ENCODE data around the gene HSPG2. TPM values are rescaled to one million over a fixed set of nuclear protein-coding genes. Genes with fewer than 3 reads are reported as not detected.
"Not testable (repeated sequence)": the region's sequence is repeated elsewhere in the genome, so short reads cannot be mapped to it uniquely, and the experiment has no call there.

The HSPG2 gene
- total RNA-seq, 1 donor from 2014 or later = 197 TPM

GRCh38 chr1:21799730-21800129 is 137.4 kb downstream of the HSPG2 start:
- Mint-ChIP-seq H3K4me3 (ENCODE audit: unreplicated experiment) (no peak overlapping the region), H3K27me3 (ENCODE audit: unreplicated experiment) (peaks cover 3% of the 10 kb centered on the region), H3K9me3 (ENCODE audit: unreplicated experiment) (no peaks in the 10 kb centered on the region), H3K36me3 (ENCODE audit: unreplicated experiment) (no peaks in the 10 kb centered on the region), H3K4me1 (ENCODE audit: unreplicated experiment) (no peaks in the 10 kb centered on the region), H3K27ac (ENCODE audit: unreplicated experiment) (no peak overlapping the region)
- TF ChIP-seq CTCF (IDR thresholded peaks at IDR 0.05) = no peak
- DNase-seq (ENCODE audit: extremely low spot score, unreplicated experiment) = no peak

GRCh38 chr1:21795075-21795474 is 142.0 kb downstream of the HSPG2 start:
- H3K9me3 Mint-ChIP-seq (ENCODE audit: unreplicated experiment) = no peaks in the 10 kb centered on the region
- H3K36me3 Mint-ChIP-seq (ENCODE audit: unreplicated experiment) = no peaks in the 10 kb centered on the region
- H3K27ac Mint-ChIP-seq (ENCODE audit: unreplicated experiment) = no peak overlapping the region
- no peak for TF ChIP-seq CTCF (IDR thresholded peaks at IDR 0.05)
- peaks cover 5% of the 10 kb centered on the region for H3K27me3 Mint-ChIP-seq (ENCODE audit: unreplicated experiment)
- no peak for DNase-seq (ENCODE audit: extremely low spot score, unreplicated experiment)
- no peak overlapping the region for H3K4me3 Mint-ChIP-seq (ENCODE audit: unreplicated experiment)
- no peaks in the 10 kb centered on the region for H3K4me1 Mint-ChIP-seq (ENCODE audit: unreplicated experiment)

- no peak for DNase-seq (ENCODE audit: extremely low spot score, unreplicated experiment)
- H3K36me3 Mint-ChIP-seq (ENCODE audit: unreplicated experiment) = no peaks in the 10 kb centered on the region
- no peak for TF ChIP-seq CTCF (IDR thresholded peaks at IDR 0.05)
- H3K27ac Mint-ChIP-seq (ENCODE audit: unreplicated experiment) = no peak overlapping the region
- H3K4me1 Mint-ChIP-seq (ENCODE audit: unreplicated experiment) = no peaks in the 10 kb centered on the region
- peaks cover 5% of the 10 kb centered on the region for H3K27me3 Mint-ChIP-seq (ENCODE audit: unreplicated experiment)
- no peak overlapping the region for H3K4me3 Mint-ChIP-seq (ENCODE audit: unreplicated experiment)
- no peaks in the 10 kb centered on the region for H3K9me3 Mint-ChIP-seq (ENCODE audit: unreplicated experiment)
These were observed 142.5 kb downstream of the HSPG2 start for GRCh38 chr1:21794656-21795055.

GRCh38 chr1:21793104-21793503 is 144.0 kb downstream of the HSPG2 start:
- H3K4me3 Mint-ChIP-seq (ENCODE audit: unreplicated experiment) = no peak overlapping the region
- TF ChIP-seq CTCF (IDR thresholded peaks at IDR 0.05) = no peak
- H3K4me1 Mint-ChIP-seq (ENCODE audit: unreplicated experiment) = no peaks in the 10 kb centered on the region
- H3K27me3 Mint-ChIP-seq (ENCODE audit: unreplicated experiment) = peaks cover 7% of the 10 kb centered on the region
- no peaks in the 10 kb centered on the region for H3K36me3 Mint-ChIP-seq (ENCODE audit: unreplicated experiment)
- H3K9me3 Mint-ChIP-seq (ENCODE audit: unreplicated experiment) = no peaks in the 10 kb centered on the region
- H3K27ac Mint-ChIP-seq (ENCODE audit: unreplicated experiment) = no peak overlapping the region
- no peak for DNase-seq (ENCODE audit: extremely low spot score, unreplicated experiment)

DNA sequence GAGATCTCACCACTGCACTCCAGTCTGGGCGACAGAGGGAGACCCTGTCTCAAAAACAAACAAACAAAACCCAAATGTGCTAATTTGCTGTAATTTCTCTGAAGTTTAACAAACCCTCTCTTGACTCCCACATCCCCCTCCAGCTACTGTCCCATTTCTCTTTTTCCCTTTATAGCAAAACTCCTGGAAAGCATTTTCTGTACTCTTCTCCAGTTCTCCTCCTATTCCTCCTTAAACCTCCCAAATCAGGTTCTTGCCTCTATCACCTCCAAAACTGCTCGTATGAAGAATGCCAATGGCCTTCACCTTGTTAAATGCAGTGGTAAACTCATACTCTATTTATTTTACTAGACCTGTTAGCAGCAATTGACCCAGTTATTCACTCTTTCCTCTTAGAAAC is 150.5 kb downstream of the HSPG2 start:
- no peak overlapping the region for H3K4me3 Mint-ChIP-seq (ENCODE audit: unreplicated experiment)

GRCh38 chr1:21785764-21786163 is 151.3 kb downstream of the HSPG2 start:
- not testable (repeated sequence) for H3K27ac Mint-ChIP-seq (ENCODE audit: unreplicated experiment); H3K27me3 Mint-ChIP-seq (ENCODE audit: unreplicated experiment); H3K9me3 Mint-ChIP-seq (ENCODE audit: unreplicated experiment); DNase-seq (ENCODE audit: extremely low spot score, unreplicated experiment); H3K36me3 Mint-ChIP-seq (ENCODE audit: unreplicated experiment); H3K4me3 Mint-ChIP-seq (ENCODE audit: unreplicated experiment)
- H3K4me1 Mint-ChIP-seq (ENCODE audit: unreplicated experiment) = peaks cover 12% of the 10 kb centered on the region

More for the DNA sequence above, 150.5 kb downstream of the HSPG2 start:
- no peak for TF ChIP-seq CTCF (IDR thresholded peaks at IDR 0.05)
- DNase-seq (ENCODE audit: extremely low spot score, unreplicated experiment) = no peak
- H3K36me3 Mint-ChIP-seq (ENCODE audit: unreplicated experiment) = no peaks in the 10 kb centered on the region
- H3K27ac Mint-ChIP-seq (ENCODE audit: unreplicated experiment) = no peak overlapping the region
- peaks cover 3% of the 10 kb centered on the region for H3K27me3 Mint-ChIP-seq (ENCODE audit: unreplicated experiment)
- H3K9me3 Mint-ChIP-seq (ENCODE audit: unreplicated experiment) = no peaks in the 10 kb centered on the region
- H3K4me1 Mint-ChIP-seq (ENCODE audit: unreplicated experiment) = peaks cover 9% of the 10 kb centered on the region
